ENCODE results near the gene MAP3K8.

GRCh38 chr10:30417301-30417700, 16.7 kb upstream of the MAP3K8 start:
- TF ChIP-seq CTCF (IDR thresholded peaks at IDR 0.05; ENCODE audit: extremely low read depth in 1 of 2, insufficient read depth in 1 of 2, low read depth in 1 of 2, low read length in 2 of 2), result no peak
- no peak for TF ChIP-seq EZH2 (IDR thresholded peaks at IDR 0.05; ENCODE audit: borderline replicate concordance, low read depth, low read length, severe bottlenecking)
- TF ChIP-seq POLR2A (IDR thresholded peaks at IDR 0.05; ENCODE audit: low read depth, low read length), result no peak
- TF ChIP-seq GATA2 (IDR thresholded peaks at IDR 0.05; ENCODE audit: insufficient read depth, insufficient read length, low read depth, low read length), result no peak
- TF ChIP-seq FOS (IDR thresholded peaks at IDR 0.05; ENCODE audit: borderline replicate concordance, insufficient read depth, low read length), result no peak
- TF ChIP-seq MYC (IDR thresholded peaks at IDR 0.05; ENCODE audit: low read depth, low read length), result no peak
- no peak for TF ChIP-seq JUN (IDR thresholded peaks at IDR 0.05; ENCODE audit: borderline replicate concordance, insufficient read depth, insufficient read length, low read depth)
- no peak for TF ChIP-seq POLR2AphosphoS5 (IDR thresholded peaks at IDR 0.05; ENCODE audit: insufficient read depth, low read depth, low read length)

All from endothelial cell of umbilical vein (primary cell).